Thoracic aorta (tissue), 2 donors: Measurements from ENCODE around the gene RASA3. TPM values are rescaled to one million over a fixed set of nuclear protein-coding genes. Genes with fewer than 3 reads are reported as not detected.
A peak's percentile ranks its signal among the peaks of the same experiment; 100 is the strongest.
"Not testable (repeated sequence)": the region's sequence is repeated elsewhere in the genome, so short reads cannot be mapped to it uniquely, and the experiment has no call there.

Experiments
- ATAC-seq: fragments of 150-250 bp; one replicate; pipeline ENCODE4 v1.8.0; 2017; ENCODE audit warnings: low read depth; ENCODE audit not compliant: insufficient number of reproducible peaks, low FRiP score
- DNase-seq: peaks from one replicate; pipeline ENCODE4 v3.0.0-alpha.2; 2020; ENCODE audit warnings: low spot score
- H3K27ac ChIP-seq, 2 donors: fragments of 200-600 bp; sonication (generic); 1 replicate in 1 of 2; 2 replicates in 1 of 2; pipeline ENCODE4 v1.5.1; 2016; ENCODE audit warnings: mild to moderate bottlenecking in 2 of 2, moderate library complexity in 2 of 2
- H3K27me3 ChIP-seq: fragments of 200-600 bp; sonication (generic); replicated peaks from 2 replicates; pipeline ENCODE4 v1.6.0; 2016; ENCODE audit warnings: mild to moderate bottlenecking; ENCODE audit not compliant: insufficient read depth
- H3K36me3 ChIP-seq: fragments of 200-600 bp; sonication (generic); one replicate; pipeline ENCODE4 v1.5.1; 2016
- H3K4me1 ChIP-seq, 2 donors: fragments of 200-600 bp; sonication (generic); 1 replicate in 1 of 2; 2 replicates in 1 of 2; pipeline versions ENCODE4 v1.5.1 to v1.6.0; 2016; ENCODE audit warnings: low read depth in 2 of 2, mild to moderate bottlenecking in 1 of 2; ENCODE audit not compliant: control insufficient read depth in 1 of 2
- H3K4me3 ChIP-seq: fragments of 200-600 bp; sonication (generic); 2 replicates; pipeline ENCODE4 v1.5.1; 2016; ENCODE audit warnings: mild to moderate bottlenecking
- H3K9me3 ChIP-seq: fragments of 200-600 bp; sonication (generic); 2 replicates; pipeline ENCODE4 v1.5.1; 2016
- CTCF ChIP-seq: fragments of 200-600 bp; sonication (generic); IDR thresholded peaks from one replicate; pipeline ENCODE4 v1.5.1; 2019; ENCODE audit warnings: antibody characterized with exemption
- total RNA-seq, 2 donors: library from RNA; depleted of rRNA; stranded (reverse); fragments of >200 nt; gene quantifications; one replicate each; pipeline versions ENCODE4 v1.1.0 to v1.2.3, GENCODE V29; 2016

RASA3 gene
- total RNA-seq, 2 donors from 2014 or later: 38.9 to 48.6 TPM

GRCh38 chr13:114103801-114104654, 28.4 kb downstream of the RASA3 start:
- Histone ChIP-seq H3K4me1 (peaks cover 7 to 32% of the 10 kb centered on the region in 2 donors), H3K4me3 (no peak overlapping the region), H3K9me3 (no peaks in the 10 kb centered on the region), H3K27me3 (no peaks in the 10 kb centered on the region), H3K27ac (no peak overlapping the region), H3K36me3 (no peaks in the 10 kb centered on the region)
- no peak for TF ChIP-seq CTCF
- DNase-seq: no peak
- no peak for ATAC-seq

DNA sequence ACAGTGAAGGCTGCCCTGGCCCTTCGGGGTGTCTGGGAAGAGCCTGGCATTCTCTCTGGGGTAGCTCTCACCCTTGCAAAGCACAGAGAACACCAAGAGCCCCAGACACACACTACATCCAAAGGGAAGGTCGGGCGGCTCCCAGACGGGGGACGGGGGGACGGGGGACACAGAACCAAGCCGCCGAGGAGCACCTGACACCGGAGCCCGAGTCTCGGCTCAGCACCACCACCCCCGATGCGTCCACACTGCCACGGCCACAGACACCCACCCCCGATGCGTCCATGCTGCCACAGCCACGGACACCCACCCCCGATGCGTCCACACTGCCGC, 29.2 kb downstream of the RASA3 start:
- H3K4me1 ChIP-seq: peaks cover 12 to 32% of the 10 kb centered on the region in 2 donors
- not testable (repeated sequence) for H3K36me3 ChIP-seq, DNase-seq, H3K4me3 ChIP-seq, H3K9me3 ChIP-seq, ATAC-seq, H3K27me3 ChIP-seq, H3K27ac ChIP-seq

DNA sequence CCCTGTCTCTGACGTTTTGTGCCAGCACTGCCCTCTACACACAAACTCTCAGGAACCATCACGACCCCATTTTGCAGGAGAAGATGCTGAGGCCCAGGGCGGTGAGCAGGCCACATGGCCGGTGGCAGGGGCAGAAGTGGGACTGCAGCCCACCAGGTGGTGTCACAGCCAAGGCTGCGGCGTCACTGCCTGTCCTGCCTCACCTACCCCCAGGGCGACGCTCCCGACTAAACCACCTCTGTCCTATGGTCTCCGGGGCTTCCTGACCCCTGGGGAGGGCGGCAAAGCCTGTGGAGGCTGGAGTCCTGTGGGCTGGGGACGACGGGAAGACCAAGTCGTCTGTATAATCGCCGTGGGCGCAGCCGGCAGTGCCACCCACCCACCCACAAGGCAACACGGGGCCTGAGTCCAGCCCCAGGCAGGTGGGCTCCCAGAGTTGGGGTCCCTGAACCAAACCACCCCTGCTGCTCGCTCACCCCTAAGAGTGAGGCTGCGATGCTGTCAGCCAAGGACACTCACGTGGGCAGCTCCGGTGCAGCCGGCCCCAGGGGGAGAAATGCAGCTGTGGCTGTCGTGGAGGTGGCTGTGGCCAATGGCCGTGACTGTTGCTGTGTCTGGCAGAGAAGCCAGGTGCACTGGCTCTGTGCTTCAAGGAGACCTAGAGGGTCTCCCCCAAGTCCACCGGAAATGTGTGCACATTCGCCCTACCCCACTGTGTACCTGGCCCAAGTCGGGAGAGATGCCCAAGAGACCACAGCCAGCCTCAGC, 29.7 kb downstream of the RASA3 start:
- Histone ChIP-seq H3K4me1 (peaks cover 12 to 29% of the 10 kb centered on the region in 2 donors), H3K4me3 (no peak overlapping the region), H3K27ac (no peak overlapping the region), H3K36me3 (no peaks in the 10 kb centered on the region), H3K9me3 (no peaks in the 10 kb centered on the region), H3K27me3 (no peaks in the 10 kb centered on the region)
- ATAC-seq (no peak), DNase-seq (no peak)
- TF ChIP-seq CTCF: no peak

DNA sequence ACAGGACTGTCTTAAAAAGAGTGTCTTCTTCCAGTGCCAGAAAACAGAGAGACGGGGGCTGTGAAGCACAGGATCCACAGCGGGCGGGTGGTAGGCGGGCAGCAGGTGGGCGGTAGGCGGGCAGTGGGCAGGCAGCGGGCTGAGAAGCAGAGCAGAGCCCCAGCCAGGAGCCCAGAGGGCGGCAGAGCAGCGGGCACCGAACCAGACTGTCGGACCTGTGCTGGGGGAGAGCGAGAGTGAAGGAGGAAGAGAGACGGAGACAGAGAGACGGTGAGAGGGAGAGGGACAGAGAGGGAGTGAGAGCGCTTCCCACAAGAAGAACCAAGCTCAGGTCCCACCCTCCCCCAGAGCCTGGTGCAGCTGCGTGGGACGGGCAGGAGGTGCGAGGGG, 30.3 kb downstream of the RASA3 start:
- Histone ChIP-seq H3K4me1 (peaks cover 12 to 23% of the 10 kb centered on the region in 2 donors), H3K36me3 (no peaks in the 10 kb centered on the region), H3K9me3 (no peaks in the 10 kb centered on the region), H3K27me3 (no peaks in the 10 kb centered on the region), H3K27ac (peak overlapping the region; percentile 67 to 84), H3K4me3 (no peak overlapping the region)
- ATAC-seq: no peak
- no peak for TF ChIP-seq CTCF
- no peak for DNase-seq

GRCh38 chr13:114101358-114102130, 30.9 kb downstream of the RASA3 start:
- DNase-seq (no peak), ATAC-seq (peak; percentile 51)
- no peak for TF ChIP-seq CTCF
- no peaks in the 10 kb centered on the region for H3K27me3 ChIP-seq
- H3K4me3 ChIP-seq: peak overlapping the region; percentile 30
- peak overlapping the region; percentile 67 to 84 for H3K27ac ChIP-seq
- no peaks in the 10 kb centered on the region for H3K36me3 ChIP-seq
- no peaks in the 10 kb centered on the region for H3K9me3 ChIP-seq
- peaks cover 12 to 23% of the 10 kb centered on the region in 2 donors for H3K4me1 ChIP-seq
